ENCODE data around the gene DMBX1.

- TF ChIP-seq CTCF (conservative IDR thresholded peaks at IDR 0.05; ENCODE audit: low read length) = no peak
- no peak for TF ChIP-seq EZH2phosphoT487 (IDR thresholded peaks at IDR 0.05; ENCODE audit: borderline replicate concordance, low read depth, low read length)
Observed at GRCh38 chr1:46478721-46479485, 10.7 kb upstream of the DMBX1 start.

Data from OCI-LY7 (cell line).